ENCODE data around the gene ITGA4.

ITGA4 gene

DNA sequence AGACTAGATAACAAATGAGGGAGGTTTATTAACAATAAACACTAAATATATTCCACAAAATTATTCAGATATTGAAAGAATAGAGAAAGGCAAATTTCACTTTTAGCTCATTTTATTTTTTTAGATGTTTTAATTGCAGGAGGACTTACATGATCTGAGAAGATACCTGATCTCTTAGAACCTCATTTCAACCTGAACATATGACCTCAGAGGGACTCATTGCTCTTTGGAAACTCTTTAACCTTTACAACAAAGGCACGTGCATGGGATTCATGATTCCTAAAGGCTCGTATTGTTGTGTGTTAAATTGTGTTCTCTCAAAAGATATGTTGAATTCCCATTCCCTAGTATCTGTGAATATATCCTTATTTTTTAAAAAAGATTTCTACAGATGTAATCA lies 35.7 kb upstream of the ITGA4 start:
- ChIA-PET CTCF (interaction anchor here (0.7 to 1.2 kb wide), 2 partner anchors 9 to 37 kb away, joined by 3 read pairs; no protein-coding TSS in a partner anchor), POLR2A (no interaction called here)
- 100% methylated on average over 1 of the region's 2 CpGs for WGBS (ENCODE audit: insufficient coverage)
- Histone ChIP-seq H3K27ac (ENCODE audit: insufficient read depth in 1 of 2, low read depth in 1 of 2, low read length in 2 of 2, poor library complexity in 1 of 2, severe bottlenecking in 2 of 2) (peak overlapping the region in 1 of 2 experiments; percentile 7), H3K9me3 (ENCODE audit: control extremely low read depth in 1 of 5, control insufficient read depth in 4 of 5, insufficient read depth in 2 of 5, low read depth in 1 of 5, low read length in 4 of 5) (peaks cover 0 to 2% (median 0%) of the 10 kb centered on the region in 5 experiments), H3K4me1 (ENCODE audit: control extremely low read depth in 1 of 4, control insufficient read depth in 4 of 4, insufficient read depth in 4 of 4, low read length in 3 of 4) (peaks cover 3 to 27% (median 11%) of the 10 kb centered on the region in 4 experiments), H3K4me3 (ENCODE audit: control insufficient read depth in 1 of 7, extremely low read depth in 1 of 7, insufficient read depth in 4 of 7, low read depth in 2 of 7, low read length in 6 of 7) (no peak overlapping the region), H3K36me3 (ENCODE audit: control insufficient read depth in 4 of 4, insufficient read depth in 4 of 4, low read length in 3 of 4) (no peaks in the 10 kb centered on the region), H3K27me3 (replicated peaks in 2 of 5; ENCODE audit: control insufficient read depth in 4 of 5, insufficient read depth in 5 of 5, low read length in 4 of 5) (no peaks in the 10 kb centered on the region)
- no peak for DNase-seq

DNA sequence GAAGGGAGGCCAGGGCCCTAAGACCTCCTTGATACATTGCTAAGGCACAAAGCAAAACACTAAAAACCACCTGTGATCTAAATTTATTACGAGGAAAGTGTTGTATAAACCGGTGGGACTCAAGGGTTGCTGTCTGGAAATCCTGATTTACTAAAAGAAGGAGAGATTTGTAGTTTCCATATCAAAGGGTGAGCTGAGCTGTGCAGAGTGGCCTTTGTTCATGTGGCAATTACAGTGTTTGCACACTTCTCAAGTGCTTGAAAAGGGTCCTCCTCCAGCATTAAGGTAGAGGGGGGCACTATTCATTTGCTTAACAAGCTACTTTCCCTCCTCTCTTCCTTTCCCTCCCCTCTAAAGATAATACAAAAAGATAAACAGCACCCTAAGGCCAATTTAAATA lies 30.5 kb upstream of the ITGA4 start:
- CTCF ChIA-PET = interaction anchor here (0.7 to 1.6 kb wide), 8 partner anchors 9 to 151 kb away, joined by 3 to 8 read pairs (median 4); partner anchors contain the start of gene ITGA4
- Histone ChIP-seq H3K36me3 (ENCODE audit: control insufficient read depth in 4 of 4, insufficient read depth in 4 of 4, low read length in 3 of 4) (no peaks in the 10 kb centered on the region), H3K27me3 (replicated peaks in 2 of 5; ENCODE audit: control insufficient read depth in 4 of 5, insufficient read depth in 5 of 5, low read length in 4 of 5) (no peaks in the 10 kb centered on the region), H3K27ac (ENCODE audit: insufficient read depth in 1 of 2, low read depth in 1 of 2, low read length in 2 of 2, poor library complexity in 1 of 2, severe bottlenecking in 2 of 2) (no peak overlapping the region), H3K4me3 (ENCODE audit: control insufficient read depth in 1 of 7, extremely low read depth in 1 of 7, insufficient read depth in 4 of 7, low read depth in 2 of 7, low read length in 6 of 7) (no peak overlapping the region), H3K4me1 (ENCODE audit: control extremely low read depth in 1 of 4, control insufficient read depth in 4 of 4, insufficient read depth in 4 of 4, low read length in 3 of 4) (peaks cover 0 to 19% (median 11%) of the 10 kb centered on the region in 4 experiments), H3K9me3 (ENCODE audit: control extremely low read depth in 1 of 5, control insufficient read depth in 4 of 5, insufficient read depth in 2 of 5, low read depth in 1 of 5, low read length in 4 of 5) (peaks cover 0 to 2% (median 0%) of the 10 kb centered on the region in 5 experiments)
- POLR2A ChIA-PET = no interaction called here
- DNase-seq = no peak
- 100% methylated on average over 1 of the region's 2 CpGs for WGBS (ENCODE audit: insufficient coverage)

DNA sequence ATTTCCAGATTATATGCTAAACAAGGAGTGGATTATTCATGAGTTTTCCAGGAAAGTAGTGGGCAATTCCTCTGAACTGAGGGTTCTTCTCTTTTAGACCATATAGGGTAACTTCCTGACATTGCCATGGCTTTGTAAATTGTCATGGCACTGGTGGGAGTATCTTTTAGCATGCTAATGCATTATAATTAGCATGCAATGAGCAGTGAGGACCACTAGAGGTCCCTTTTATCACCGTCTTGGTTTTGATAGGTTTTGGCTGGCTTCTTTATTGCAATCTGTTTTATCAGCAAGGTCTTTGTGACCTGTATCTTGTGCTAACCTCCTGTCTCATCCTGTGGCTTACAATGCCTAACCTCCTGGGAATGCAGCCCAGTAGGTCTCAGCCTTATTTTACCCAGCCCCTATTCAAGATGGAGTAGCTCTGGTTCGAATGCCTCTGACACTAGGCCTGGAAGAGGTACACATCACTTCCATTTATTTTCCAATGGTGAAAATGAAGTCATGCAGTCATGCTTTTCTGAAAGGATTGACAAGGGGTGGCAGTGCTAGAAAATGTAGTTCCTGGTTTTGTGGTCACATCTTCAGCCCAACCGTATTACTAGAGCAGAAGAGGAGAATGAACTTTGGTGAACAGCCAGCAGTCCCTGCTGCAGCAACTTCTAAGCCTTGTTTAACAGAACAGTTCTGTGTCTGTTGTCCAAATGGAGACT lies 26.6 kb upstream of the ITGA4 start:
- POLR2A ChIA-PET = no interaction called here
- Histone ChIP-seq H3K27ac (ENCODE audit: insufficient read depth in 1 of 2, low read depth in 1 of 2, low read length in 2 of 2, poor library complexity in 1 of 2, severe bottlenecking in 2 of 2) (peak overlapping the region in 1 of 2 experiments; percentile 44), H3K36me3 (ENCODE audit: control insufficient read depth in 4 of 4, insufficient read depth in 4 of 4, low read length in 3 of 4) (no peaks in the 10 kb centered on the region), H3K4me1 (ENCODE audit: control extremely low read depth in 1 of 4, control insufficient read depth in 4 of 4, insufficient read depth in 4 of 4, low read length in 3 of 4) (peaks cover 0 to 19% (median 10%) of the 10 kb centered on the region in 4 experiments), H3K4me3 (ENCODE audit: control insufficient read depth in 1 of 7, extremely low read depth in 1 of 7, insufficient read depth in 4 of 7, low read depth in 2 of 7, low read length in 6 of 7) (no peak overlapping the region), H3K27me3 (replicated peaks in 2 of 5; ENCODE audit: control insufficient read depth in 4 of 5, insufficient read depth in 5 of 5, low read length in 4 of 5) (no peaks in the 10 kb centered on the region), H3K9me3 (ENCODE audit: control extremely low read depth in 1 of 5, control insufficient read depth in 4 of 5, insufficient read depth in 2 of 5, low read depth in 1 of 5, low read length in 4 of 5) (peaks cover 0 to 7% (median 2%) of the 10 kb centered on the region in 5 experiments)
- WGBS (ENCODE audit: insufficient coverage) = 13% methylated on average over 2 of the region's 3 CpGs
- CTCF ChIA-PET = interaction anchor here (0.7 to 1.8 kb wide), 11 partner anchors 9 to 326 kb away, joined by 3 to 17 read pairs (median 3); partner anchors contain the start of gene ITGA4
- peak; percentile 47 to 91 (median 86) for DNase-seq

DNA sequence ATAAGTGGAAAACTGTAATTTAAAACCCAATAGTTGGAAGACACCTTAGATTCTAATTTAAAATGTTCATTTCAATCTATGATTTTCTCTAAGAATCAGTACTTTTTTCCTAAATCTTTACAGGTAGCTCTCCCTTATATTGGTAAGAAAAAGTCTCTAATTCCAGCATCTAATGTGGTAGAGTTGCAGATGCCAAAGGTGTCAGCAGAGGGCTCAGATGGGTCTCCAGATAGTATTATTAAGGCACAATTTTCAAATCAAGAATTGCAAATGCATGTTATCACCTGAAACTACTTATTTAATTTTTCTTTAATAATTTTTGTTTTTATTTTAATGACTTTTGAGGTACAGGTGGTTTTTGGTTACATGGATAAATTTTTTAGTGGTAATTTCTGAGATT lies 25.5 kb upstream of the ITGA4 start:
- no peaks in the 10 kb centered on the region for H3K36me3 ChIP-seq (ENCODE audit: control insufficient read depth in 4 of 4, insufficient read depth in 4 of 4, low read length in 3 of 4)
- ChIA-PET CTCF (interaction anchor here (0.5 to 1.8 kb wide), 13 partner anchors 8 to 350 kb away, joined by 3 to 17 read pairs (median 3); partner anchors contain the start of gene ITGA4), POLR2A (interaction anchor here (0.6 kb wide), 2 partner anchors 25 to 124 kb away, joined by 3 to 4 read pairs; no protein-coding TSS in a partner anchor)
- H3K27me3 ChIP-seq (replicated peaks in 2 of 5; ENCODE audit: control insufficient read depth in 4 of 5, insufficient read depth in 5 of 5, low read length in 4 of 5) = no peaks in the 10 kb centered on the region
- no peak overlapping the region for H3K27ac ChIP-seq (ENCODE audit: insufficient read depth in 1 of 2, low read depth in 1 of 2, low read length in 2 of 2, poor library complexity in 1 of 2, severe bottlenecking in 2 of 2)
- DNase-seq = peak in 1 of 3 donors; percentile 40
- H3K4me3 ChIP-seq (ENCODE audit: control insufficient read depth in 1 of 7, extremely low read depth in 1 of 7, insufficient read depth in 4 of 7, low read depth in 2 of 7, low read length in 6 of 7) = no peak overlapping the region
- peaks cover 0 to 7% (median 0%) of the 10 kb centered on the region in 5 experiments for H3K9me3 ChIP-seq (ENCODE audit: control extremely low read depth in 1 of 5, control insufficient read depth in 4 of 5, insufficient read depth in 2 of 5, low read depth in 1 of 5, low read length in 4 of 5)
- H3K4me1 ChIP-seq (ENCODE audit: control extremely low read depth in 1 of 4, control insufficient read depth in 4 of 4, insufficient read depth in 4 of 4, low read length in 3 of 4) = peaks cover 0 to 19% (median 10%) of the 10 kb centered on the region in 4 experiments

DNA sequence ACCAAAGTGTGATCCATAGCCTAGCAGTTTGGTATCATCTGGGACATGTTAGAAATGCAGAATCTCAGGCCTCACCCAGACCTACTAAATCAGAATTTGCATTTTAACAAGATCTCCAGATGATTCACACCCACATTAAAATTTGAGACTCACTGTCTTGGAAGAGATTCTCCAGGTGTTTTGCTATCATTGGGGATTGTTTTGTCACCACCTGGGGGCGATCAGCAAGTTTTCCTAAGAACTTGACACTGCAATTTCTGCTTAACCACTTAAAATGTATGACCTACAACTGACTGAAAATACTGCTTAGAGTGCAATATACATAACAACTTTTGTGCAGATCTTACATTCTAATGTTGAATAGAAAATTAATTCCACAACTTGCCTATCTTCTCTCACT lies 18.9 kb upstream of the ITGA4 start:
- DNase-seq = peak; percentile 38 to 54 (median 46)
- H3K27me3 ChIP-seq (replicated peaks in 2 of 5; ENCODE audit: control insufficient read depth in 4 of 5, insufficient read depth in 5 of 5, low read length in 4 of 5) = no peaks in the 10 kb centered on the region
- no peaks in the 10 kb centered on the region for H3K36me3 ChIP-seq (ENCODE audit: control insufficient read depth in 4 of 4, insufficient read depth in 4 of 4, low read length in 3 of 4)
- ChIA-PET CTCF (interaction anchor here (0.7 to 3.8 kb wide), 4 partner anchors 13 to 33 kb away, joined by 3 to 35 read pairs (median 4); partner anchors contain the start of gene ITGA4), POLR2A (no interaction called here)
- H3K4me3 ChIP-seq (ENCODE audit: control insufficient read depth in 1 of 7, extremely low read depth in 1 of 7, insufficient read depth in 4 of 7, low read depth in 2 of 7, low read length in 6 of 7) = no peak overlapping the region
- 50% methylated on average over 1 of the region's 1 CpG for WGBS (ENCODE audit: insufficient coverage)
- H3K9me3 ChIP-seq (ENCODE audit: control extremely low read depth in 1 of 5, control insufficient read depth in 4 of 5, insufficient read depth in 2 of 5, low read depth in 1 of 5, low read length in 4 of 5) = peaks cover 0 to 7% (median 0%) of the 10 kb centered on the region in 5 experiments
- no peak overlapping the region for H3K27ac ChIP-seq (ENCODE audit: insufficient read depth in 1 of 2, low read depth in 1 of 2, low read length in 2 of 2, poor library complexity in 1 of 2, severe bottlenecking in 2 of 2)
- peaks cover 10 to 34% (median 13%) of the 10 kb centered on the region in 4 experiments for H3K4me1 ChIP-seq (ENCODE audit: control extremely low read depth in 1 of 4, control insufficient read depth in 4 of 4, insufficient read depth in 4 of 4, low read length in 3 of 4)

DNA sequence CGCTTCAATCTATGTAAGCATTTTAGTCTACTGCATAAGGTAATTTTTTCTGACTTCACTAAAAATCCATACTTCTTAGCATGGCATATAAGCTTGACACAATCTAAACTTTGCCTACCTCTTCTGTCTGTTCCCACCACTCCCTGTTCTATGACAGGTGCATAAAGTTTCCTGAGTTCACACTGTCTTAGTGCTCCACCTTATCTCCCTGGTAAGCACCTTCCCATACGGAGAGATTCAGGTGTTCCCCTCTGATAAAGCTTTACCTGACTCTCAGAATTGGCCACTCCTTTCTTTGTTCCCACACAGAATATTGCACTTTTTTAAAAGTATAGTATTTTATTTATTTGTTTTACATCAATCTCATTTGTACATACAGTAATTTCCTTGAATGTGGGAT lies 16.8 kb upstream of the ITGA4 start:
- no peaks in the 10 kb centered on the region for H3K36me3 ChIP-seq (ENCODE audit: control insufficient read depth in 4 of 4, insufficient read depth in 4 of 4, low read length in 3 of 4)

DNA sequence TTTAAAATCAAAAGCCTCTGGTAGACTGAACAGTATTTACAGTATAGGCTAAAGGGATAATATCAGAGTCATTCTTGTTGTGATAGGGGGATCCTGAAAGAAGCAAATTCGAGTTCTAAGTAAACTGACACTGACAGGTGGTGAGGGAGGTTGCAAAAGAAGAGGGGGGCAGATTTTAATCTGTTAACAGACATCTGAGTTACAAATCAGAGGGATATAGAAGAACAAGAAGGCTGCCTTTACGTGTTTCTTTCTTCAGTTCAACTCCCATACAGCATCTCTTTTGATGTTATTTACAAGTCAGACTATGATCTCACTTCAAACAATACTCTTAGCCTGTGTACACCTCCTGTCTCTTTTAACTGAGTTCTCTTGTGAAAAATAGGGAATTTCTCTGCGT lies 16.3 kb upstream of the ITGA4 start:
- no peak overlapping the region for H3K27ac ChIP-seq (ENCODE audit: insufficient read depth in 1 of 2, low read depth in 1 of 2, low read length in 2 of 2, poor library complexity in 1 of 2, severe bottlenecking in 2 of 2)
- peaks cover 11 to 47% (median 19%) of the 10 kb centered on the region in 4 experiments for H3K4me1 ChIP-seq (ENCODE audit: control extremely low read depth in 1 of 4, control insufficient read depth in 4 of 4, insufficient read depth in 4 of 4, low read length in 3 of 4)
- WGBS (ENCODE audit: insufficient coverage) = 49% methylated on average over 2 of the region's 3 CpGs
- H3K9me3 ChIP-seq (ENCODE audit: control extremely low read depth in 1 of 5, control insufficient read depth in 4 of 5, insufficient read depth in 2 of 5, low read depth in 1 of 5, low read length in 4 of 5) = no peaks in the 10 kb centered on the region
- CTCF ChIA-PET = interaction anchor here (1.0 to 3.8 kb wide), 4 partner anchors 10 to 137 kb away, joined by 4 to 35 read pairs (median 10); partner anchors contain the start of gene ITGA4
- no peaks in the 10 kb centered on the region for H3K27me3 ChIP-seq (replicated peaks in 2 of 5; ENCODE audit: control insufficient read depth in 4 of 5, insufficient read depth in 5 of 5, low read length in 4 of 5)
- POLR2A ChIA-PET = no interaction called here
- DNase-seq = no peak
- H3K36me3 ChIP-seq (ENCODE audit: control insufficient read depth in 4 of 4, insufficient read depth in 4 of 4, low read length in 3 of 4) = no peaks in the 10 kb centered on the region
- no peak overlapping the region for H3K4me3 ChIP-seq (ENCODE audit: control insufficient read depth in 1 of 7, extremely low read depth in 1 of 7, insufficient read depth in 4 of 7, low read depth in 2 of 7, low read length in 6 of 7)

More for the DNA sequence above, 16.8 kb upstream of the ITGA4 start:
- no peaks in the 10 kb centered on the region for H3K27me3 ChIP-seq (replicated peaks in 2 of 5; ENCODE audit: control insufficient read depth in 4 of 5, insufficient read depth in 5 of 5, low read length in 4 of 5)
- ChIA-PET POLR2A (interaction anchor here (1.4 kb wide), 1 partner anchor 17 kb away, joined by 4 read pairs; the partner anchor contains the start of gene ITGA4), CTCF (interaction anchor here (0.6 to 3.8 kb wide), 8 partner anchors 9 to 139 kb away, joined by 3 to 35 read pairs (median 6); partner anchors contain the start of gene ITGA4)
- no peak overlapping the region for H3K27ac ChIP-seq (ENCODE audit: insufficient read depth in 1 of 2, low read depth in 1 of 2, low read length in 2 of 2, poor library complexity in 1 of 2, severe bottlenecking in 2 of 2)
- H3K9me3 ChIP-seq (ENCODE audit: control extremely low read depth in 1 of 5, control insufficient read depth in 4 of 5, insufficient read depth in 2 of 5, low read depth in 1 of 5, low read length in 4 of 5) = no peaks in the 10 kb centered on the region
- WGBS (ENCODE audit: insufficient coverage) = 80% methylated on average over 1 of the region's 2 CpGs
- no peak overlapping the region for H3K4me3 ChIP-seq (ENCODE audit: control insufficient read depth in 1 of 7, extremely low read depth in 1 of 7, insufficient read depth in 4 of 7, low read depth in 2 of 7, low read length in 6 of 7)
- DNase-seq = no peak
- peaks cover 11 to 47% (median 19%) of the 10 kb centered on the region in 4 experiments for H3K4me1 ChIP-seq (ENCODE audit: control extremely low read depth in 1 of 4, control insufficient read depth in 4 of 4, insufficient read depth in 4 of 4, low read length in 3 of 4)

Measured in common myeloid progenitor, CD34-positive (primary cell).